ENCODE results near the gene LACTB.

LACTB gene

DNA sequence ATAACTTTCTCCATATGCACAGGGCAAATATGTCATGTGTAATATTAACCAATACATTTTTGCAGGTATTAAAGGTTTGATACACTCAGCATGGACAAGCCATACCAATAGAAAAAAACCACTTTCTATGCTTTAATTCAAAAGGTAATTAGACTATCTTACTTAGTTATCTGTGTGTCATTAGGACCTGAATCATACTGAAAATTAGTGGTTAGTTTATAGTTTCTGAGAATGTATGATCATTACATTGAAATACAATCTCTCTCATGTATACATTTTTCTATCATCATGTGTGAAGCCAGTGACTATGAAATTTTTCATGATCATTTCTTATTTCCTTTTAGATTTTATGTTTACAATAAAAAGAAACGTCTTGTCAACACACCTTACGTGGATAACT lies 19.3 kb downstream of the LACTB start:
- no peaks in the 10 kb centered on the region for H3K4me1 ChIP-seq (ENCODE audit: control insufficient read depth, insufficient read depth, low read length)
- no peak for TF ChIP-seq ZNF2 (tag by site-specific recombination; IDR thresholded peaks at IDR 0.05)
- no peak for TF ChIP-seq ZNF701 (tag by site-specific recombination; IDR thresholded peaks at IDR 0.05)
- no peak for TF ChIP-seq ZNF473 (tag by site-specific recombination; IDR thresholded peaks at IDR 0.05)
- TF ChIP-seq ZNF785 (tag by site-specific recombination; IDR thresholded peaks at IDR 0.05) = no peak
- TF ChIP-seq BCL11A (tag by site-specific recombination; IDR thresholded peaks at IDR 0.05; ENCODE audit: low read depth) = no peak
- no peak for TF ChIP-seq ZNF596 (tag by site-specific recombination; IDR thresholded peaks at IDR 0.05)
- ChIA-PET CTCF (no interaction called here), POLR2A (no interaction called here)
- H3K9me3 ChIP-seq (ENCODE audit: control insufficient read depth, insufficient read depth, low read depth, low read length) = no peaks in the 10 kb centered on the region
- no peak overlapping the region for H3K4me3 ChIP-seq (ENCODE audit: low read depth, low read length)
- peaks cover 0 to 10% of the 10 kb centered on the region in 2 experiments; a peak in 1 of 3 replicates for H3K36me3 ChIP-seq (ENCODE audit: control insufficient read depth in 2 of 2, insufficient read depth in 1 of 2, low read length in 2 of 2)
- no peak overlapping the region for H3K27ac ChIP-seq (ENCODE audit: extremely low read depth, low read depth, low read length)

DNA sequence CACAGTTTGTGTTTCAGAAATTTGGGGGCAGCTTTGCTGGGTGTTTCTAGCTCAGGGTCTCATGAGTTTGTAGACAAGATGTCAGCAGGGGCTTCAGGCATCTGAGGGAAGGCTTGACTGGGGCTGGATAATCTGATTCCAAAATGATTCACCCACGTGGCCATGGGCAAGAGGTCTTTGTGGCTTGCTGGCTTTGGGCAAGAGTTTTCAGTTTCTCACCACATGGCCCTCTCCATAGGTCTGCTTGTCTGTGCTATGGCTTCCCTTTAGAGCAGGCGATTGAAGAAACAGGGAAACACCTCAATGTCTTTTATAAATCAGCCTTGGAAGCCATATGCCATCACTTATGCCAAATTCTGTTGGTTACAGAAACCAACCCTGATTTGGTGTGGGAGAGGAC lies 23.8 kb downstream of the LACTB start:
- TF ChIP-seq ZNF19 (tag by site-specific recombination; IDR thresholded peaks at IDR 0.05; ENCODE audit: low read depth) (no peak), KLF10 (tag by site-specific recombination; IDR thresholded peaks at IDR 0.05) (no peak), ZNF214 (tag by site-specific recombination; IDR thresholded peaks at IDR 0.05; ENCODE audit: borderline replicate concordance) (no peak), ZNF580 (tag by site-specific recombination; IDR thresholded peaks at IDR 0.05) (no peak), ZNF157 (tag by site-specific recombination; IDR thresholded peaks at IDR 0.05) (no peak), PRDM1 (tag by site-specific recombination; IDR thresholded peaks at IDR 0.05) (no peak), ZNF48 (tag by site-specific recombination; IDR thresholded peaks at IDR 0.05) (no peak), ZNF114 (tag by site-specific recombination; IDR thresholded peaks at IDR 0.05) (no peak), ZNF530 (tag by site-specific recombination; IDR thresholded peaks at IDR 0.05; ENCODE audit: low read depth) (no peak), ZNF596 (tag by site-specific recombination; IDR thresholded peaks at IDR 0.05) (no peak), ZSCAN30 (tag by site-specific recombination; IDR thresholded peaks at IDR 0.05) (no peak), HOXC10 (CRISPR knock-in tag; IDR thresholded peaks at IDR 0.05) (no peak)
- TF ChIP-seq, protein P1, sequence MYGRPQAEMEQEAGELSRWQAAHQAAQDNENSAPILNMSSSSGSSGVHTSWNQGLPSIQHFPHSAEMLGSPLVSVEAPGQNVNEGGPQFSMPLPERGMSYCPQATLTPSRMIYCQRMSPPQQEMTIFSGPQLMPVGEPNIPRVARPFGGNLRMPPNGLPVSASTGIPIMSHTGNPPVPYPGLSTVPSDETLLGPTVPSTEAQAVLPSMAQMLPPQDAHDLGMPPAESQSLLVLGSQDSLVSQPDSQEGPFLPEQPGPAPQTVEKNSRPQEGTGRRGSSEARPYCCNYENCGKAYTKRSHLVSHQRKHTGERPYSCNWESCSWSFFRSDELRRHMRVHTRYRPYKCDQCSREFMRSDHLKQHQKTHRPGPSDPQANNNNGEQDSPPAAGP (tag by site-specific recombination; IDR thresholded peaks at IDR 0.05) = no peak
- TF ChIP-seq, protein P2, sequence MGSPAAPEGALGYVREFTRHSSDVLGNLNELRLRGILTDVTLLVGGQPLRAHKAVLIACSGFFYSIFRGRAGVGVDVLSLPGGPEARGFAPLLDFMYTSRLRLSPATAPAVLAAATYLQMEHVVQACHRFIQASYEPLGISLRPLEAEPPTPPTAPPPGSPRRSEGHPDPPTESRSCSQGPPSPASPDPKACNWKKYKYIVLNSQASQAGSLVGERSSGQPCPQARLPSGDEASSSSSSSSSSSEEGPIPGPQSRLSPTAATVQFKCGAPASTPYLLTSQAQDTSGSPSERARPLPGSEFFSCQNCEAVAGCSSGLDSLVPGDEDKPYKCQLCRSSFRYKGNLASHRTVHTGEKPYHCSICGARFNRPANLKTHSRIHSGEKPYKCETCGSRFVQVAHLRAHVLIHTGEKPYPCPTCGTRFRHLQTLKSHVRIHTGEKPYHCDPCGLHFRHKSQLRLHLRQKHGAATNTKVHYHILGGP (tag by site-specific recombination; IDR thresholded peaks at IDR 0.05) = no peak
- TF ChIP-seq, protein P3, sequence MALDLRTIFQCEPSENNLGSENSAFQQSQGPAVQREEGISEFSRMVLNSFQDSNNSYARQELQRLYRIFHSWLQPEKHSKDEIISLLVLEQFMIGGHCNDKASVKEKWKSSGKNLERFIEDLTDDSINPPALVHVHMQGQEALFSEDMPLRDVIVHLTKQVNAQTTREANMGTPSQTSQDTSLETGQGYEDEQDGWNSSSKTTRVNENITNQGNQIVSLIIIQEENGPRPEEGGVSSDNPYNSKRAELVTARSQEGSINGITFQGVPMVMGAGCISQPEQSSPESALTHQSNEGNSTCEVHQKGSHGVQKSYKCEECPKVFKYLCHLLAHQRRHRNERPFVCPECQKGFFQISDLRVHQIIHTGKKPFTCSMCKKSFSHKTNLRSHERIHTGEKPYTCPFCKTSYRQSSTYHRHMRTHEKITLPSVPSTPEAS (tag by site-specific recombination; IDR thresholded peaks at IDR 0.05) = no peak
- TF ChIP-seq, protein P4, sequence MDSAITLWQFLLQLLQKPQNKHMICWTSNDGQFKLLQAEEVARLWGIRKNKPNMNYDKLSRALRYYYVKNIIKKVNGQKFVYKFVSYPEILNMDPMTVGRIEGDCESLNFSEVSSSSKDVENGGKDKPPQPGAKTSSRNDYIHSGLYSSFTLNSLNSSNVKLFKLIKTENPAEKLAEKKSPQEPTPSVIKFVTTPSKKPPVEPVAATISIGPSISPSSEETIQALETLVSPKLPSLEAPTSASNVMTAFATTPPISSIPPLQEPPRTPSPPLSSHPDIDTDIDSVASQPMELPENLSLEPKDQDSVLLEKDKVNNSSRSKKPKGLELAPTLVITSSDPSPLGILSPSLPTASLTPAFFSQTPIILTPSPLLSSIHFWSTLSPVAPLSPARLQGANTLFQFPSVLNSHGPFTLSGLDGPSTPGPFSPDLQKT (IDR thresholded peaks at IDR 0.05; ENCODE audit: borderline replicate concordance, low read depth, low read length) = no peak
- no peaks in the 10 kb centered on the region for H3K9me3 ChIP-seq (ENCODE audit: control insufficient read depth, insufficient read depth, low read depth, low read length)
- ChIA-PET POLR2A (no interaction called here), CTCF (no interaction called here)
- H3K36me3 ChIP-seq (ENCODE audit: control insufficient read depth in 2 of 2, insufficient read depth in 1 of 2, low read length in 2 of 2) = peaks cover 0 to 17% of the 10 kb centered on the region in 2 experiments; a peak in 2 of 3 replicates
- H3K4me1 ChIP-seq (ENCODE audit: control insufficient read depth, insufficient read depth, low read length) = no peaks in the 10 kb centered on the region
- H3K27ac ChIP-seq (ENCODE audit: extremely low read depth, low read depth, low read length) = no peak overlapping the region
- no peak overlapping the region for H3K4me3 ChIP-seq (ENCODE audit: low read depth, low read length)
